Prostate gland (tissue), 2 donors: ENCODE measurements around the gene B4GALT5.

Source experiments
- CTCF ChIP-seq, 4 experiments: fragments of 200-600 bp in 2 of 4; fragments of 450-650 bp in 2 of 4; sonication (generic) in 2 of 4; IDR thresholded peaks; 1 replicate in 3 of 4; 2 replicates in 1 of 4; pipeline ENCODE4 v1.5.1; 2016 to 2019; ENCODE audit warnings: antibody characterized with exemption in 4 of 4, mild to moderate bottlenecking in 2 of 4, moderate library complexity in 2 of 4
- POLR2A ChIP-seq: fragments of 450-650 bp; IDR thresholded peaks from one replicate; pipeline ENCODE4 v1.6.1; 2016; ENCODE audit warnings: antibody characterized with exemption, mild to moderate bottlenecking
- POLR2AphosphoS5 ChIP-seq: sonication (generic); formaldehyde crosslinking; IDR thresholded peaks from one replicate; pipeline ENCODE4 v1.6.1; 2017; ENCODE audit warnings: antibody characterized with exemption

GRCh38 chr20:49637046-49637637, 76.5 kb downstream of the B4GALT5 start:
- TF ChIP-seq CTCF (IDR thresholded peaks at IDR 0.05) (no peak), POLR2A (no peak), POLR2AphosphoS5 (no peak)
